GM23338 (cell line): ENCODE results near the gene ACBD3. TPM values are rescaled to one million over a fixed set of nuclear protein-coding genes. Genes with fewer than 3 reads are reported as not detected.

ENCODE experiments used
- ATAC-seq: fragments of 200-7000 bp; cut with Tn5 transposase; 3 replicates; pipeline ENCODE4 v1.9.1; 2020
- DNase-seq: peaks from one replicate; pipeline ENCODE4 v3.0.0-alpha.2; 2015; ENCODE audit warnings: low spot score
- H2AFZ ChIP-seq: fragments of 200-600 bp; sonication (generic); 2 replicates; pipeline ENCODE4 v1.8.0; 2016; ENCODE audit warnings: antibody characterized with exemption, mild to moderate bottlenecking, moderate library complexity
- H3F3A ChIP-seq: fragments of 200-600 bp; sonication (generic); replicated peaks from 2 replicates; pipeline ENCODE4 v1.8.0; 2017; ENCODE audit warnings: antibody characterized with exemption, mixed run types, low read depth
- H3K27ac ChIP-seq: fragments of 200-600 bp; sonication (generic); 2 replicates; pipeline ENCODE4 v1.6.1; 2016; ENCODE audit warnings: low read depth
- H3K27me3 ChIP-seq: fragments of 200-600 bp; sonication (generic); 2 replicates; pipeline ENCODE4 v1.8.0; 2016; ENCODE audit warnings: mild to moderate bottlenecking, mixed run types, moderate library complexity; ENCODE audit not compliant: insufficient read depth
- H3K36me3 ChIP-seq: fragments of 200-600 bp; sonication (generic); 2 replicates; pipeline ENCODE4 v1.8.0; 2016; ENCODE audit warnings: mild to moderate bottlenecking; ENCODE audit not compliant: insufficient read depth
- H3K4me1 ChIP-seq: fragments of 200-600 bp; sonication (generic); 2 replicates; pipeline ENCODE4 v1.8.0; 2016; ENCODE audit warnings: mild to moderate bottlenecking, moderate library complexity; ENCODE audit not compliant: insufficient read depth
- H3K4me2 ChIP-seq: fragments of 200-600 bp; sonication (generic); 2 replicates; pipeline ENCODE4 v1.7.1; 2017; ENCODE audit warnings: mixed run types
- H3K4me3 ChIP-seq: fragments of 200-600 bp; sonication (generic); 2 replicates; pipeline ENCODE4 v1.6.1; 2016; ENCODE audit warnings: mixed run types
- H3K79me2 ChIP-seq: fragments of 200-600 bp; sonication (generic); replicated peaks from 2 replicates; pipeline ENCODE4 v1.8.0; 2017; ENCODE audit warnings: mild to moderate bottlenecking; ENCODE audit not compliant: insufficient read depth
- H3K9me2 ChIP-seq: fragments of 200-600 bp; sonication (generic); 2 replicates; pipeline ENCODE4 v1.8.0; 2017; ENCODE audit not compliant: insufficient read depth
- H4K20me1 ChIP-seq: fragments of 200-600 bp; sonication (generic); replicated peaks from 2 replicates; pipeline ENCODE4 v1.8.0; 2017; ENCODE audit warnings: mild to moderate bottlenecking; ENCODE audit not compliant: insufficient read depth
- H3K27ac Mint-ChIP-seq: 2 replicates; pipeline ENCODE4 v1.8.0; 2020; ENCODE audit warnings: inconsistent platforms, mild to moderate bottlenecking, moderate library complexity, mixed read lengths
- H3K27me3 Mint-ChIP-seq: 3 replicates; pipeline ENCODE4 v1.8.0; 2022; ENCODE audit warnings: low read depth, mild to moderate bottlenecking, moderate library complexity, mixed read lengths, inconsistent platforms; ENCODE audit not compliant: insufficient read depth, poor library complexity
- H3K36me3 Mint-ChIP-seq: 3 replicates; pipeline ENCODE4 v1.8.0; 2021; ENCODE audit warnings: low read depth, mild to moderate bottlenecking, inconsistent platforms, moderate library complexity, mixed read lengths
- H3K4me1 Mint-ChIP-seq: 3 replicates; pipeline ENCODE4 v1.8.0; 2020; ENCODE audit warnings: mild to moderate bottlenecking, inconsistent platforms, mixed read lengths
- H3K4me3 Mint-ChIP-seq: 3 replicates; pipeline ENCODE4 v1.8.0; 2021; ENCODE audit warnings: moderate library complexity, mild to moderate bottlenecking, inconsistent platforms, mixed read lengths
- H3K9me3 Mint-ChIP-seq: 3 replicates; pipeline ENCODE4 v1.8.0; 2020; ENCODE audit warnings: moderate library complexity, mild to moderate bottlenecking, inconsistent platforms, mixed read lengths
- CREB1 ChIP-seq: fragments of 250-450 bp; sonication (Bioruptor Pico); IDR thresholded peaks from 2 replicates; pipeline ENCODE4 v1.5.0; 2020; ENCODE audit warnings: low read depth, mild to moderate bottlenecking, moderate library complexity
- EZH2 ChIP-seq: fragments of 200-600 bp; sonication (generic); IDR thresholded peaks from one replicate; pipeline ENCODE4 v1.8.0; 2017; ENCODE audit warnings: antibody characterized with exemption, mild to moderate bottlenecking, low read depth; ENCODE audit not compliant: unreplicated experiment
- EZH2phosphoT487 ChIP-seq: fragments of 200-600 bp; sonication (generic); IDR thresholded peaks from one replicate; pipeline ENCODE4 v1.8.1; 2018; ENCODE audit warnings: antibody characterized with exemption; ENCODE audit not compliant: unreplicated experiment
- JUNB ChIP-seq: IDR thresholded peaks from one replicate; pipeline ENCODE4 v1.6.1; 2016; ENCODE audit warnings: antibody characterized with exemption; ENCODE audit not compliant: unreplicated experiment
- NANOG ChIP-seq: IDR thresholded peaks from 2 replicates; pipeline ENCODE4 v1.6.1; 2016; ENCODE audit warnings: antibody characterized with exemption, borderline replicate concordance
- POLR2AphosphoS5 ChIP-seq: IDR thresholded peaks from 2 replicates; pipeline ENCODE4 v1.6.1; 2016; ENCODE audit warnings: antibody characterized with exemption, low read depth
- STAT1 ChIP-seq: IDR thresholded peaks from one replicate; pipeline ENCODE4 v1.6.1; 2016; ENCODE audit warnings: antibody characterized with exemption; ENCODE audit not compliant: unreplicated experiment
- ZNF114 ChIP-seq: fragments of 250-450 bp; sonication (Bioruptor Pico); IDR thresholded peaks from 2 replicates; pipeline ENCODE4 v1.5.0; 2020; ENCODE audit warnings: mild to moderate bottlenecking, moderate library complexity
- ZNF331 ChIP-seq: fragments of 250-450 bp; sonication (Bioruptor Pico); IDR thresholded peaks from 2 replicates; pipeline ENCODE4 v1.5.0; 2020; ENCODE audit warnings: low read depth, mild to moderate bottlenecking, moderate library complexity
- polyA plus RNA-seq: library from polyadenylated mRNA; unstranded; fragments of >200 nt; fragmentation: Nextera tagmentation; extraction: Ambion mirVana; gene quantifications from 2 replicates; pipeline ENCODE4 v1.2.1, GENCODE V29; 2016
- total RNA-seq: library from RNA; depleted of rRNA; stranded (reverse); fragments of >200 nt; shearing (Covaris generic); gene quantifications from 2 replicates; pipeline ENCODE4 v1.2.3, GENCODE V29; 2014
- TF ChIP-seq, protein P1 (sequence below): fragments of 250-450 bp; sonication (Bioruptor Pico); IDR thresholded peaks from 2 replicates; pipeline ENCODE4 v1.5.0; 2020; ENCODE audit warnings: mild to moderate bottlenecking, moderate library complexity
- TF ChIP-seq, protein P2 (sequence below): IDR thresholded peaks from 2 replicates; pipeline ENCODE4 v1.6.1; 2016; ENCODE audit warnings: antibody characterized with exemption

ACBD3 gene
- total and polyA plus RNA-seq, 2 experiments from 2014 or later = 17.1 to 36.2 TPM

DNA sequence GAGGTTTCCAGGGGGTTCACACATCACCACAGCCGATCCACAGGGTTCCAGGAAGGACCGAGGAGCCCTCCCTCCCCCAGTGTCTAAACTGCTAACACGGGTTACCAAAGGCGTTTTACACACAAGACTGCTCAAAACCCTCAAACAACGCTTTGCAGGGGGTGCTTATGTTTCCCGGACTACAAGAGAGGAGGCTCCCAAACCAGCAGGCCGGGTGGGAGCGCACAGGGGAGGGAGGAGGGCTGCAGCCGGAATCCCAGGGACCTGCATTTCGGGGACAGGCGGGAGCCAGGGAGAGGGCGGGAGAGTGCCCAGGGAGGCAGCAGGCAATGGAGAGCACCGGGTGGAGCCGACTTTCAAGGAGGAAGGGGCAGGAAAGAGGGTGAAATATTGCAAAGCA is 50.8 kb downstream of the ACBD3 start (continued):
- TF ChIP-seq, protein P1, sequence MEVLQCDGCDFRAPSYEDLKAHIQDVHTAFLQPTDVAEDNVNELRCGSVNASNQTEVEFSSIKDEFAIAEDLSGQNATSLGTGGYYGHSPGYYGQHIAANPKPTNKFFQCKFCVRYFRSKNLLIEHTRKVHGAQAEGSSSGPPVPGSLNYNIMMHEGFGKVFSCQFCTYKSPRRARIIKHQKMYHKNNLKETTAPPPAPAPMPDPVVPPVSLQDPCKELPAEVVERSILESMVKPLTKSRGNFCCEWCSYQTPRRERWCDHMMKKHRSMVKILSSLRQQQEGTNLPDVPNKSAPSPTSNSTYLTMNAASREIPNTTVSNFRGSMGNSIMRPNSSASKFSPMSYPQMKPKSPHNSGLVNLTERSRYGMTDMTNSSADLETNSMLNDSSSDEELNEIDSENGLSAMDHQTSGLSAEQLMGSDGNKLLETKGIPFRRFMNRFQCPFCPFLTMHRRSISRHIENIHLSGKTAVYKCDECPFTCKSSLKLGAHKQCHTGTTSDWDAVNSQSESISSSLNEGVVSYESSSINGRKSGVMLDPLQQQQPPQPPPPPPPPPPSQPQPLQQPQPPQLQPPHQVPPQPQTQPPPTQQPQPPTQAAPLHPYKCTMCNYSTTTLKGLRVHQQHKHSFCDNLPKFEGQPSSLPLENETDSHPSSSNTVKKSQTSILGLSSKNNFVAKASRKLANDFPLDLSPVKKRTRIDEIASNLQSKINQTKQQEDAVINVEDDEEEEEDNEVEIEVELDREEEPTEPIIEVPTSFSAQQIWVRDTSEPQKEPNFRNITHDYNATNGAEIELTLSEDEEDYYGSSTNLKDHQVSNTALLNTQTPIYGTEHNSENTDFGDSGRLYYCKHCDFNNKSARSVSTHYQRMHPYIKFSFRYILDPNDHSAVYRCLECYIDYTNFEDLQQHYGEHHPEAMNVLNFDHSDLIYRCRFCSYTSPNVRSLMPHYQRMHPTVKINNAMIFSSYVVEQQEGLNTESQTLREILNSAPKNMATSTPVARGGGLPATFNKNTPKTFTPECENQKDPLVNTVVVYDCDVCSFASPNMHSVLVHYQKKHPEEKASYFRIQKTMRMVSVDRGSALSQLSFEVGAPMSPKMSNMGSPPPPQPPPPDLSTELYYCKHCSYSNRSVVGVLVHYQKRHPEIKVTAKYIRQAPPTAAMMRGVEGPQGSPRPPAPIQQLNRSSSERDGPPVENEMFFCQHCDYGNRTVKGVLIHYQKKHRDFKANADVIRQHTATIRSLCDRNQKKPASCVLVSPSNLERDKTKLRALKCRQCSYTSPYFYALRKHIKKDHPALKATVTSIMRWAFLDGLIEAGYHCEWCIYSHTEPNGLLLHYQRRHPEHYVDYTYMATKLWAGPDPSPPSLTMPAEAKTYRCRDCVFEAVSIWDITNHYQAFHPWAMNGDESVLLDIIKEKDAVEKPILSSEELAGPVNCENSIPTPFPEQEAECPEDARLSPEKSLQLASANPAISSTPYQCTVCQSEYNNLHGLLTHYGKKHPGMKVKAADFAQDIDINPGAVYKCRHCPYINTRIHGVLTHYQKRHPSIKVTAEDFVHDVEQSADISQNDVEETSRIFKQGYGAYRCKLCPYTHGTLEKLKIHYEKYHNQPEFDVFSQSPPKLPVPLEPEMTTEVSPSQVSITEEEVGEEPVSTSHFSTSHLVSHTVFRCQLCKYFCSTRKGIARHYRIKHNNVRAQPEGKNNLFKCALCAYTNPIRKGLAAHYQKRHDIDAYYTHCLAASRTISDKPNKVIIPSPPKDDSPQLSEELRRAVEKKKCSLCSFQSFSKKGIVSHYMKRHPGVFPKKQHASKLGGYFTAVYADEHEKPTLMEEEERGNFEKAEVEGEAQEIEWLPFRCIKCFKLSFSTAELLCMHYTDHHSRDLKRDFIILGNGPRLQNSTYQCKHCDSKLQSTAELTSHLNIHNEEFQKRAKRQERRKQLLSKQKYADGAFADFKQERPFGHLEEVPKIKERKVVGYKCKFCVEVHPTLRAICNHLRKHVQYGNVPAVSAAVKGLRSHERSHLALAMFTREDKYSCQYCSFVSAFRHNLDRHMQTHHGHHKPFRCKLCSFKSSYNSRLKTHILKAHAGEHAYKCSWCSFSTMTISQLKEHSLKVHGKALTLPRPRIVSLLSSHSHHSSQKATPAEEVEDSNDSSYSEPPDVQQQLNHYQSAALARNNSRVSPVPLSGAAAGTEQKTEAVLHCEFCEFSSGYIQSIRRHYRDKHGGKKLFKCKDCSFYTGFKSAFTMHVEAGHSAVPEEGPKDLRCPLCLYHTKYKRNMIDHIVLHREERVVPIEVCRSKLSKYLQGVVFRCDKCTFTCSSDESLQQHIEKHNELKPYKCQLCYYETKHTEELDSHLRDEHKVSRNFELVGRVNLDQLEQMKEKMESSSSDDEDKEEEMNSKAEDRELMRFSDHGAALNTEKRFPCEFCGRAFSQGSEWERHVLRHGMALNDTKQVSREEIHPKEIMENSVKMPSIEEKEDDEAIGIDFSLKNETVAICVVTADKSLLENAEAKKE = no peak
- TF ChIP-seq EZH2 (no peak), JUNB (no peak), EZH2phosphoT487 (no peak), NANOG (no peak), ZNF331 (CRISPR knock-in tag) (no peak)
- TF ChIP-seq, protein P2, sequence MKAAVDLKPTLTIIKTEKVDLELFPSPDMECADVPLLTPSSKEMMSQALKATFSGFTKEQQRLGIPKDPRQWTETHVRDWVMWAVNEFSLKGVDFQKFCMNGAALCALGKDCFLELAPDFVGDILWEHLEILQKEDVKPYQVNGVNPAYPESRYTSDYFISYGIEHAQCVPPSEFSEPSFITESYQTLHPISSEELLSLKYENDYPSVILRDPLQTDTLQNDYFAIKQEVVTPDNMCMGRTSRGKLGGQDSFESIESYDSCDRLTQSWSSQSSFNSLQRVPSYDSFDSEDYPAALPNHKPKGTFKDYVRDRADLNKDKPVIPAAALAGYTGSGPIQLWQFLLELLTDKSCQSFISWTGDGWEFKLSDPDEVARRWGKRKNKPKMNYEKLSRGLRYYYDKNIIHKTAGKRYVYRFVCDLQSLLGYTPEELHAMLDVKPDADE = no peak

DNA sequence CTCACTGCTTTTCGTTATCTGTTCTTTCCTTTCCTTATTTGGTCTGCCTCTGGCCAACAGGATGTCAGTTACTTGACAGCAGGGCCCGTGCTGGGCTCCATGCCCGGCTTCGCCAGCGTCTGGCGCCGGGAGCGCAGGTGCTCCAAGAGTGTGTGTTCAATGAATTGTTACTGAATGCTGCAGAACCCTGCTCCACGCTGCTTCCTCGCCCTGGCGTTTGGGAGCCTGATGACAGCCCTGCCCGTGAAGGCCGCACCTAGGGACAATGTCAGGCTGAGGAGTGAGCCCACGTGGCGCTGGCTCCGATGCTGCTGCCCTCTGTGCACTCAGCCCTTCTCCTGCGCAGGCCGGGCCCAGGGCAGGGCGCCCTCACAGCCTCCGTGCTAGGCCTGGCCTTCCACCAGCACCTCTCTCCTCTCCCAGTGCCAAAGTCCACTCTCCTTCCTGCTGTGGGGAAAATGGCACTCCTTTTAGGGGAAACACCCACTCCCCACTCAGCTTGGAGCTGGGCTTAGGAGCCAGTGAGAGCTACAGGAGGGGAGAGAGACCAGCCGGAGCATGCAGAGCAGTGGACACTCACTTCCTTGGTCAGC is 51.4 kb downstream of the ACBD3 start:
- H3K79me2 ChIP-seq = no peaks in the 10 kb centered on the region
- no peaks in the 10 kb centered on the region for H3F3A ChIP-seq
- peaks cover 4% of the 10 kb centered on the region; the same call in 2 of the 3 replicates for H3K9me3 Mint-ChIP-seq
- no peaks in the 10 kb centered on the region for H3K36me3 ChIP-seq
- peaks cover 28% of the 10 kb centered on the region for H3K4me1 Mint-ChIP-seq
- peak overlapping the region; percentile 69 for H2AFZ ChIP-seq
- H3K9me2 ChIP-seq = no peaks in the 10 kb centered on the region
- DNase-seq = no peak
- H3K4me3 ChIP-seq = no peak overlapping the region
- H3K27ac ChIP-seq = peak overlapping the region; percentile 26; the same call in 1 of the 2 replicates
- H3K4me3 Mint-ChIP-seq = 0 out of 3 replicates have a peak overlapping the region, but pooled peaks have one; percentile 25
- ATAC-seq = peak; percentile 61
- H4K20me1 ChIP-seq = no peaks in the 10 kb centered on the region; the same call in 1 of the 2 replicates
- H3K4me1 ChIP-seq = peaks cover 8% of the 10 kb centered on the region
- peaks cover 17% of the 10 kb centered on the region for H3K27me3 Mint-ChIP-seq
- no peak overlapping the region for H3K27ac Mint-ChIP-seq
- peak overlapping the region; percentile 64; the same call in 1 of the 2 replicates for H3K4me2 ChIP-seq
- no peaks in the 10 kb centered on the region for H3K36me3 Mint-ChIP-seq
- no peaks in the 10 kb centered on the region for H3K27me3 ChIP-seq
- TF ChIP-seq ZNF331 (CRISPR knock-in tag) = no peak
- TF ChIP-seq NANOG = no peak
- TF ChIP-seq ZNF114 (CRISPR knock-in tag) = no peak
- TF ChIP-seq, protein P2 = no peak
- TF ChIP-seq CREB1 (CRISPR knock-in tag) = no peak
- no peak for TF ChIP-seq POLR2AphosphoS5
- no peak for TF ChIP-seq EZH2phosphoT487
- TF ChIP-seq EZH2 = no peak
- TF ChIP-seq STAT1 = no peak
